SKM-1 (cell line): Measurements from ENCODE around the gene SELENOI.
A peak's percentile ranks its signal among the peaks of the same experiment; 100 is the strongest.
"Not testable (repeated sequence)": the region's sequence is repeated elsewhere in the genome, so short reads cannot be mapped to it uniquely, and the experiment has no call there.

ENCODE experiments used
- DNase-seq: peaks from one replicate; lab custom pipeline; 2025; ENCODE audit not compliant: unreplicated experiment; lab: John Stamatoyannopoulos, UW

Gene SELENOI

GRCh38 chr2:26326514-26326913, 19.4 kb upstream of the SELENOI start:
- no peak for DNase-seq

GRCh38 chr2:26327291-26328272, 18.4 kb upstream of the SELENOI start:
- DNase-seq: peak; percentile 62

DNA sequence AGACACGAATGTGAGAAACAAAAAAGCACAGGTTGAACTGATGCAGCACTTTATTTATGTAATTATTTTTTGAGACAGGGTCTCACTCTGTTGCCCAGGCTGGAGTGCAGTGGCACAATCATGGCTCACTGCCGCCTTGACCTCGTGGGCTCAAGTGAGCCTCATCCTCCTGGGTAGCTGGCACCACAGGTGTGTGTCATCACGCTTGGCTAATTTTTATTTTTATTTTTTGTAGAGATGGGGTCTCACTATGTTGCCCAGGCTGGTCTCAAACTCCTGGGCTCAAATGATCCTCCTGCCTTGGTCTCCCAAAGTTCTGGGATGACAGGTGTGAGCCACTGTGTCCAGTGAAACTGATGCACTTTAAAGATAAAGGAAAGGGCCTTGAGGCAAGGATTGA, 16.9 kb upstream of the SELENOI start:
- DNase-seq: not testable (repeated sequence)

- DNase-seq: peak; percentile 92
Measured at GRCh38 chr2:26330114-26330549, 15.8 kb upstream of the SELENOI start.

DNA sequence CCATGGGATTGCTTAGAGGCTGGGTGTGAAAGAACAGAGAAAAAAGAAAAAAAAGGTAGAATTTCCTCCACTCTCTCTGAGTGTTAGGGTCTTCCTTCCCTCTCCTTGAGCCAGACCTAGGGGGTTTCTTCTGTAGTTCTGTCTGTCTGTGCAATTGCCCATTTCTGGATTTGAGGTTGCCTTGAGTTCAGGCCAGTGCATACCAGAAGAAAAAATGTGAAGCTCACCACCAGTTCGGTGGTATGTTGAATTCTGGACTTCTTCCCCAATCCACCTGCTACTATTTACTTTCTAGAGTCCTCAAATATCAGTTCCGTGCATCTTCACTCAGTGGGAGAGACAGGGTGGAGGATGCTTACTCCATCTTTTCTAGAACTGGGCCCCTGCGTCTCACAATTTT, 15.3 kb upstream of the SELENOI start:
- no peak for DNase-seq

- not testable (repeated sequence) for DNase-seq
Measured at GRCh38 chr2:26331321-26331720, 14.6 kb upstream of the SELENOI start.

- no peak for DNase-seq
Measured at GRCh38 chr2:26333293-26333692, 12.7 kb upstream of the SELENOI start.

- DNase-seq: no peak
Measured at GRCh38 chr2:26335231-26335630, 10.7 kb upstream of the SELENOI start.

- DNase-seq: no peak
Measured at GRCh38 chr2:26336719-26337118, 9.2 kb upstream of the SELENOI start.

DNA sequence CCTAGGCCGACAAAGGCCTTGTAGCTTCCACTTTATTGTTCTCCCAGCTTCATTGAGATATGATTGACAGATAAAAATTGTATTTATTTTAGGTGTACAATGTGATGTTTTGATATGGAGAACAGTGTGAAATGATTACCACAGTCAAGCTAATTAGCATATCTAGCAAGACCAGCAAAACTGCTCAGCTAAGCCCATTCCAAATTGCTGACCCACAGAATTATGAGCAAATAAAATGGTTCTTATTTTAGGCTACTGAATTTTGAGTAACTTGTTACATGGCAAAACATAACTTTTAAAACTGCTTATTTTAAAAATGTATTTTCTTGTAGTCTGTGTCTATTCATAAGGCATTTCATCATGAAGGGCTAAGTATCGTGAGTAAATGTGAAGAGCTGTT, 8.6 kb upstream of the SELENOI start:
- no peak for DNase-seq

DNA sequence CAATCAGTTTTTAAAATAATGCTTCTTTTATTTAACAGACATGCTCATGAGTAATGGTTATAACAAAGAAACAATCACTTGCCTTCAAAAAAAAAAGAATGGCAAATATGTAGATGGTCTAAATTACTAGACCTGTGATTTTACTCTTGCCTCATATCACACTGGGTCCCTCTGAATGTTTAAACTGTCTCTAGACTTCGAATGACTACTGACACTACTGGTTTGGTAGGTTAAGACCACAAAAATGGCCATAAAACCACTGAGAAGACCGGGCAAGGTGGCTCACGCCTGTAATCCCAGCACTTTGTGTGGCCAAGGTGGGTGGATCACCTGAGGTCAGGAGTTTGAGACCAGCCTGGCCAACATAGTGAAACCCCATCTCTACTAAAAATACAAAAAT, 5.1 kb upstream of the SELENOI start:
- DNase-seq: no peak

GRCh38 chr2:26344581-26345282, 1.2 kb upstream of the SELENOI start:
- DNase-seq: no peak

- no peak for DNase-seq
Measured at GRCh38 chr2:26345283-26345544, 729 bp upstream of the SELENOI start.

GRCh38 chr2:26346454-26347053, 611 bp downstream of the SELENOI start, which contains the start of gene ADGRF3:
Gene ADGRF3 (minus strand): TSS chr2:26346789. CDS start chr2:26346234, 555 bp downstream.
- peak; percentile 31 for DNase-seq

- no peak for DNase-seq
Measured at GRCh38 chr2:26347286-26347865, 1.4 kb downstream of the SELENOI start.

DNA sequence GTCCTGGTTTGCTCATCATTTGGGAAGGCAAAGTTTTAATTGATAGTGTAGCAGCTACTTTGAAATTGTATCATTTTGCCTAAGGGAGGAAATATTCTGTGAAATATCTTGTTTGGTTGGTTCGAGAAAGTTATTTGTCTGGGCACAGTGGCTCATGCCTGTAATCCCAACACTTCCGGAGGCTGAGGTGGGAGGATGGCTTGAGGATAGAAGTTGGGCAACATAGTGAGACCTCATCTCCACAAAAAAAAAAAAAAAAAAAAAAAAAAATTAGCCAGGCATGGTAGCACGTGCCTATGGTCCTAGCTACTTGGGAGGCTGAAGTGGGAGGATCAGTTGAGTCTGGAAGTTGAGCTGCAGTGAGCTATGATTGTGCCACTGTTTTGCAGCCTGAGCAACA, 3.7 kb downstream of the SELENOI start:
- no peak for DNase-seq

GRCh38 chr2:26351375-26352090, 5.6 kb downstream of the SELENOI start:
- no peak for DNase-seq

- no peak for DNase-seq
Measured at GRCh38 chr2:26352892-26353291, 6.9 kb downstream of the SELENOI start.

- DNase-seq: not testable (repeated sequence)
Measured at GRCh38 chr2:26354469-26354868, 8.5 kb downstream of the SELENOI start.

- no peak for DNase-seq
Measured at GRCh38 chr2:26355038-26355995, 9.4 kb downstream of the SELENOI start.
